Activated naive CD8-positive, alpha-beta T cell treated with anti-CD3 and anti-CD28 coated beads for 36 hours (primary cell): Measurements from ENCODE around the gene MBP. TPM values are rescaled to one million over a fixed set of nuclear protein-coding genes. Genes with fewer than 3 reads are reported as not detected.
A peak's percentile ranks its signal among the peaks of the same experiment; 100 is the strongest.

Experiments
- DNase-seq: peaks from one replicate; pipeline ENCODE4 v3.0.0; 2021
- H3K27ac Mint-ChIP-seq: one replicate; pipeline ENCODE4 v1.8.0; 2022; ENCODE audit warnings: mild to moderate bottlenecking, moderate library complexity, mixed read lengths
- H3K27me3 Mint-ChIP-seq: one replicate; pipeline ENCODE4 v1.8.0; 2022; ENCODE audit warnings: mild to moderate bottlenecking, mixed read lengths
- H3K36me3 Mint-ChIP-seq: one replicate; pipeline ENCODE4 v1.8.0; 2021; ENCODE audit warnings: mild to moderate bottlenecking, mixed read lengths
- H3K4me1 Mint-ChIP-seq: one replicate; pipeline ENCODE4 v1.8.0; 2021; ENCODE audit warnings: mixed read lengths
- H3K4me3 Mint-ChIP-seq: one replicate; pipeline ENCODE4 v1.8.0; 2022; ENCODE audit warnings: mild to moderate bottlenecking, moderate library complexity, mixed read lengths
- H3K9me3 Mint-ChIP-seq: one replicate; pipeline ENCODE4 v1.8.0; 2022; ENCODE audit warnings: mixed read lengths
- total RNA-seq, 2 experiments: library from RNA; stranded (reverse); gene quantifications; one replicate each; pipeline ENCODE4 v1.2.3, GENCODE V29; 2021

MBP gene
- total RNA-seq, 2 experiments from 2014 or later: 41.2 to 45.9 TPM

DNA sequence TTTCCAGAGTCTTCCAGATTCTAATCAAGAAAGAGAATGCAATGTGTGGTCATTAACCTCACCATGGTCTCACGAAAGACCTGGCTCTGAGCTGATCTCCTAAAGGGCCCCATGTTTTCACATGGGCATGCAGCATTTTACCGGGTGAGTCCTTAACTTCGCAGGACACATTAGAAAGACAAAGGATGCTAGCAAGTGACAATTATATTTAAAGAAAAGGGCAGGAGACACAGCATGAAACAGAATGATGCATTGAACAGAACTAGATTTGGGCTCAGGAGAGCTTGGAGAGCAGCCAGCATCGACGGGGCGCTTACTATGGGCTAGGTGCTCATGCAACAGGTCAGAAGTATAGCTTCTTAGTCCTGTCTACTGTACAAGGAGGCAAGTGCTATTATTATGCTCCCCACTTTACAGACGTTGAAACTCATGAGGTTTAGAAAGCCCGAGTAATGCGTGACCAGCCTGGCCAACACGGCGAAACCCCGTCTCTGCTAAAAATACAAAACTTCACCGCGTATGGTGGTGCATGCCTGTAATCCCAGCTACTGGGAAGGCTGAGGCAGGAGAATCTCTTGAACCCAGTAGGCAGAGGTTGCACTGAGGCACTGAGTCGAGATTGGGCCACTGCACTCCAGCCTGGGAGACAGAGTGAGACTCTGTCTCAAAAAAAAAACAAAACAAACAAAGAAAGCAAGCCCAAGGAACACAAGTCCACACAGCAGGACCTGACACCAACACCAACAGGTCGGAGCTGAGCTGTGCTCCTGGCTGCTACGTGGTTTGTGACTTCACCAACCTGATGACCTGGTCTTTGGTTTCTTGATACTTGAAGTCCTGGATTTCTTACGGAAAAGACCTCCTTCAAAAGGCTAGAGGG, 16.1 kb downstream of the MBP start:
- H3K4me1 Mint-ChIP-seq: peaks cover 53% of the 10 kb centered on the region
- no peak overlapping the region for H3K4me3 Mint-ChIP-seq
- DNase-seq: no peak
- H3K36me3 Mint-ChIP-seq: peaks cover 56% of the 10 kb centered on the region
- H3K27me3 Mint-ChIP-seq: no peaks in the 10 kb centered on the region
- H3K27ac Mint-ChIP-seq: no peak overlapping the region
- peaks cover 6% of the 10 kb centered on the region for H3K9me3 Mint-ChIP-seq

DNA sequence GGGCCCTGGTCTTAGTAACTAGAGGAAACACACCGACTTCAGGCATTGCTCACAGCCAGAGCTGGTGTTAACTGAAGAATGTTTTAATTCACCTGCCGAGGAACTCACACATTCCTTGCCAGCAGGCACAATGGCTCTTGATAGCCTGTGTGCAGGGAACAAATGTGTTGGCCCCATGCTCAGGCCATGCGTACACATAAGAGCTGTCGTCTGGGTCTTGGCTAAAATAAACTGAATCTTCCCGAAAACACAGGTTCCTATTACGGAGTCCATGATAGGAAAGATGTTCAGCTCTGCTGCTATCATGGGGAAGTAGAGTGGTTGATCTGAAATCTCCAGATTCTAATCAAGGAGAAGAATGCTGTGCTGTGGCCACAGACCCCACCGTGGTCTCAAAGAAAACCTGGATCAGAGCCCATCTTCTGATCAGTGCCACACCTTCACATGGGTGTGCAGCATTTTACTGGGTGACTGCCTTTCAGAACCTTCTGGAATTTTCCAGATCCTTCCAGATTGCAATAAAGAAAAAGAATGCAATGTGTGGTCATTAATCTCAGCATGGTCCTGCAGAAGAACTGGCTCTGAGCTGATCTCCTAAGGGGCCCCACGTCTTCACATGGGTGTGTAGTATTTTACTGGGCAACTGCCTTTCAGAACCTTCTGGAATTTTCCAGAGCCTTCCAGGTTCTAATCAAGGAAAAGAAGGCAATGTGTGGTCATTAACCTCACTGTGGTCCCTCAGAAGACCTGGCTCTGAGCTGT, 17.2 kb downstream of the MBP start:
- Mint-ChIP-seq H3K36me3 (peaks cover 60% of the 10 kb centered on the region), H3K4me3 (no peak overlapping the region), H3K27me3 (no peaks in the 10 kb centered on the region), H3K9me3 (peaks cover 6% of the 10 kb centered on the region), H3K27ac (peak overlapping the region; percentile 62), H3K4me1 (peaks cover 52% of the 10 kb centered on the region)
- DNase-seq: no peak

DNA sequence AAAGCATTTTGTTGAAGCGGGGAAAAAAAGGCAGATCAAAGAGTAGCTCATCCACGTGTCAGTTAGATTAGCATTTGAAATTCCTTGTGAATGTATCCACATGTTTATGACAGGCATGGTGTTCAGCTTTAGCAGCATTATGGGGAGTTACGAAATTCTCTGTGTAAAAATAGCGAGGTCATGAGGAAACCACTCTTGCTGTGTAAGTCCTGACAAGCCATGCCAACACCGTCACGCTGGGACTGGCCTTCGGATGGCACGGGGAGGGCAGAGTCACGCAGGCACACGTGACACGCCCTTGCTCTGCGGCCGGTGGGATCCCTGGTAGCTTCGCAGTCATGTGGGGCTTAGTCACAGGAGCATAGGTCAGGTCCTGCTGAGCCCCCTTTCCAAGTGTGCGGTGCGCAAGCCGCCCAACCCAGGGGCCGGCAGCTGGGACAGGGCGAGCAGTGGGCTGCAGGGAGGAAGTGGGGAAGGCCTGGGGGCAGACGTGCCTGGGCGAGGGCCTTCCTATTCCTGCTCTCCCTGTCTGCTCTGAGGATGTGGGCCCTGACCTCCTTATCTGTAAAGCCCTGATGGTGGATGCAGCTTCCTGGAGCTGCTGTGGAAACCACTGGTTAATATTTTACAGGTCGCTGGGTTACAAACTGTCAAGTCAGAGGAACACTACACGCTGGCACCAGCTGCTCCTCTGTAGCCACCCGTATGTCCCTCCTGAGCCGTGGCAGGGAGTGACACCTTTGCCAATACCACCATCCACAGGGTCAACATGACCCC, 18.0 kb downstream of the MBP start:
- Mint-ChIP-seq H3K27me3 (no peaks in the 10 kb centered on the region), H3K36me3 (peaks cover 64% of the 10 kb centered on the region), H3K4me1 (peaks cover 57% of the 10 kb centered on the region), H3K27ac (peak overlapping the region; percentile 62), H3K4me3 (no peak overlapping the region), H3K9me3 (peaks cover 6% of the 10 kb centered on the region)
- DNase-seq: no peak

DNA sequence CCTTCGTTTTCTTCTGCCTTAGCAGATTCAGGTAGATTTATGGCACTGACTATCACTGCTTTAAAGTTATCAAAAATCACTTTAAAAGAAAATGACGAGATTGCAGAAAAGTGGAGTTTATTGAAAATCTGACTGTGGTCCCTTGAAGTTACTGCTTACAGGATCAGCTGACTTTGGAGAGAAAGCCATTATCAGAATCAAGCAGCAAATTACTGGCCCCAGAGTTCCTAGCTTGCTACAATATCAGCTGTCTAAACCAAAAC, 18.5 kb downstream of the MBP start:
- DNase-seq: no peak
- Mint-ChIP-seq H3K36me3 (peaks cover 64% of the 10 kb centered on the region), H3K4me3 (no peak overlapping the region), H3K9me3 (peaks cover 6% of the 10 kb centered on the region), H3K27me3 (no peaks in the 10 kb centered on the region), H3K4me1 (peaks cover 62% of the 10 kb centered on the region), H3K27ac (peak overlapping the region; percentile 42)

DNA sequence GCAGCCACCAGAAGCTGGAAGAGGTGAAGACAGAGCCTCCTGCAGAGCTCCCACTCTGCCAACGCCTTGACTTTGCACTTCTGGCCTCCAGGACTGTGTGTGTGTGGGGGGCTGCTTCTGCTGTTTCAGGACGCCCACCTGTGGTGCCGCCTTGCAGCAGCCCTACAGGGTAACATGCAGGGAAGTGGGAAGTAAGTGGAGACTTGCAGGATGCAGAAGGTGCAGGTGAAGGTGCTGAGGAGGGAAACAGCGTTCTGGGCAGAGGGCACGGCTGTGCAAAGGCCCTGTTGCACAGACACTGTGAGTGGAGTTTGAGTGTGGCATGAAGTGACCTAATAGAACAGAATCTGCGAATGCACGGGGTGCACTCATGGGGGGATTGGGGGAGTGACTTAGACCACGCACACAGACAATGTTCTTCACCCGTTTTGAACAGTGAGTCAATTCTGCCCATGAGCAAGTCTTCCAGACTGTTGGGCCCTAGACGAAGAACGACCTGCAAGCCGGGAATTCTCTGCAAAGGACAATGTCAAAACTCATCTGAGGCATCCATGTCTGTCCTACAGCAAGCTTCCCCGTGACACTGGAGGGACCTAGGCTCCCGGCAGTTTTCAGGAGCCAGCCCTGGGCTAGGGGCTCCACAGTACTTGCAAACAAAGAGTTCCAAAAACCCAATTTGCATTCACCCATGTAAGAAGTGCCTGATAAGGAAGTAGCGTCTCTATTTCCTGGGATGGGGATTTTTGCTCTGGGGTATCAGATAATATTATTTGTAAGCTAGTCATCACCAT, 19.0 kb downstream of the MBP start:
- Mint-ChIP-seq H3K27me3 (no peaks in the 10 kb centered on the region), H3K4me3 (no peak overlapping the region), H3K36me3 (peaks cover 63% of the 10 kb centered on the region), H3K9me3 (peaks cover 6% of the 10 kb centered on the region), H3K27ac (peak overlapping the region; percentile 32), H3K4me1 (peaks cover 63% of the 10 kb centered on the region)
- no peak for DNase-seq

DNA sequence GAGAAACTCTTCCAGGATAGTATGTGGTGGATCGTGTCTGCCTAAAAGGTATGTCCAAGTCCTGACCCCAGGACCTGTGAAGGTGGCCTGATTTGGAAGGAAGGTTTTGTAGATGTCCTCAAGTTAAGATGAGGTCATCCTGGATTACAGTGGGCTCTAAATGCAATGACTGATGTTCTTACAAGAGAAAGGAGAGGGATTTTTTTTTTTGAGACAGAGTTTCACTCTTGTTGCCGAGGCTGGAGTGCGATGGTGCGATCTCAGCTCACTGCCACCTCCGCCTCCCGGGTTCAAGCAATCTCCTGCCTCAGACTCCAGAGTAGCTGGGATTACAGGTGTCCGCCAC, 19.9 kb downstream of the MBP start:
- DNase-seq: no peak
- Mint-ChIP-seq H3K27ac (no peak overlapping the region), H3K4me3 (no peak overlapping the region), H3K27me3 (no peaks in the 10 kb centered on the region), H3K4me1 (peaks cover 71% of the 10 kb centered on the region), H3K9me3 (peaks cover 6% of the 10 kb centered on the region), H3K36me3 (peaks cover 68% of the 10 kb centered on the region)

DNA sequence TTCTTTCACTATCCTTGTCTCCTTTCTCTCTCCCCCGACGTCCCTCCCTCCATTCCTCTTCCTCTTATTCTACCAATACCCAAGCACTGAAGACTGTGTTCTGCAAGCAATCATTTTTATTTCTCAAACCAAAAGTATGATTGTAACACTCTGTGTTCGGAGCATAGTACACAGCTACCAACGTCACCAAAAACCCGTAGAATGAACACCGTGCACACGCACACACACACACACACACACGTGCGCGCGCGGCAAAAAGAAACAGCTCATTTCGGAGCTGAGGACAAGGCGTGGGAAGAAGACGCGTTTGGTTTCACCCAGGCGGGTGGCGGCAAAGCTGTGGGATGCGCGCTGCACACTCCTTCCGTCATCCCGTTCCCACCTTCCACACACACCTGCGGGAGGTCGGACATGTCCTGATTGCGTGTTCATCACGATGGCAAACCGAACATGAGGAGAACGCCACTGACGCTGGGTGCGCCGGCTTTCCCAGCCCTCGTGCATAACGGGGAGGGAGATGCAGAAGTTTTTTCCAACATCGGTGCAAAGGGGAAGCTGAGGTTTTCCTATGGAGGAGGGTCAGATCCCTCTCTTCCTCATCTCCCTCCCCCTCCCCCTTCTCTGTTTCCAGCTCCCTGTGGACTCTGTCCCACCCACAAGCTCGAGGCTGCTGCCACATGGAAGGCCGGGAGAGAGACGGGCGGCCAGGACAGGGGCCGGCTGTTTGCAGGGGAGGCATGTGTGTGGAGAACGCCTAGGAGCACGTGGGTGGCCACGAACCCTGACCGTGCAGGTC, 20.4 kb downstream of the MBP start:
- peaks cover 73% of the 10 kb centered on the region for H3K4me1 Mint-ChIP-seq
- H3K27ac Mint-ChIP-seq: no peak overlapping the region
- peaks cover 9% of the 10 kb centered on the region for H3K9me3 Mint-ChIP-seq
- H3K4me3 Mint-ChIP-seq: peak overlapping the region; percentile 5
- DNase-seq: no peak
- H3K36me3 Mint-ChIP-seq: peaks cover 68% of the 10 kb centered on the region
- H3K27me3 Mint-ChIP-seq: no peaks in the 10 kb centered on the region

DNA sequence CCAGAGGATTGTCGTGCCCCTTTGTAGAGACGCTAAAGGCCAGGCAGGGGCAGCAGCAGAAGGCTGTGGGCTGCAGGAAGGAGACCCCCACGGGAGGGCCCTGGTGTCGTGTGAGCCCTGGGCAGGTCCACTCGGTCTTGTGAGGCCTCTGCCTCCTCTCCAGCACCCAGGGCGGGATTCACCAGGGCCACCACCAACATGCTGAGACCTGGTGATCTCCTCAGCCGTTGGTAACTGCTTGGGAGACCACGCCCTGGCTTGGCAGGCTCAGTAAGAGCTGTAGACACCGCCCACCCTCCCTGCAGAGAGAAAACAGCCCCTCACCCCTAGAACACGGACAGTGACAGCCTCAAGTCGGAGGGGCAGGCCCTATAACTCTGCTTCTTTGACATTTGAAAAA, 21.1 kb downstream of the MBP start:
- Mint-ChIP-seq H3K9me3 (peaks cover 14% of the 10 kb centered on the region), H3K4me1 (peaks cover 77% of the 10 kb centered on the region), H3K27me3 (no peaks in the 10 kb centered on the region), H3K27ac (no peak overlapping the region), H3K36me3 (peaks cover 68% of the 10 kb centered on the region), H3K4me3 (no peak overlapping the region)
- DNase-seq: no peak

DNA sequence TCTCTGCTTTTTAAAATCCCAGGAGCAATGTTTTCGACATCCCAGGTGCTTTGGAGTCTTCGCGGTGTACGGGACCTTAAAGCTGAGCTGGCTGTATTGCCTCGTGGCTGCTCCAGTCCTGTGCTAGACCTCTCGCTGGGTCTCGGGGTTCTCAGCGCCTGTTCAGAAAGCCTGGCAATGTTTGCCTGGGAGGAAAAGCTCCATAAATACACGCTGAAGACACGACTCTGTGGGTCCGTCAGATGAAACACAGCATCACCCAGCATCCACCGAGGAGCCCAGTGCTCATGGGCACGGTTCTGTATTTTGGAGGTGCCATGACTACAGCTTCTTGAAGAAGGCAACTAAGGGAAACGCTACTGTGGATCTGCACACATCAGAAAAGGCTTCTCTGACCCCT, 21.6 kb downstream of the MBP start:
- H3K4me3 Mint-ChIP-seq: no peak overlapping the region
- H3K36me3 Mint-ChIP-seq: peaks cover 69% of the 10 kb centered on the region
- H3K27me3 Mint-ChIP-seq: no peaks in the 10 kb centered on the region
- H3K9me3 Mint-ChIP-seq: peaks cover 16% of the 10 kb centered on the region
- H3K27ac Mint-ChIP-seq: no peak overlapping the region
- peaks cover 79% of the 10 kb centered on the region for H3K4me1 Mint-ChIP-seq
- DNase-seq: no peak

DNA sequence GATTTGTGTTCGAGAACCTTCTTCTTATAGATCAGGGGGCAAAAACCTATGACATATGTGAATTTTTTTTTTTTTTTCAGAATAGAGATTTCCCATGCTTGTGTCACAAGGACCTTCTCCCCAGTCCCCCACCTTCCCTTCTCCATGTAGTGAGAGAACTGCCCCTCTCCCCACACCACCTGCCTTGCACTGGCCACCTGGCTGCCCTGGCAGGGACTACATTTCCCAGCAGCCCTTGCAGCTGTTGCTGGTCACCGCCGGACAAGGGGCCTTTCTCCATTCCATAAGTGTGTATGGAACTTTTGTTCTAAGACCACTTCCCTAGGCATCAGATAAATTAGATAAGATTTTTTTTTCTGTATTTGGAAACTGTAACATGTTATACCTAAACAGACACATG, 22.2 kb downstream of the MBP start:
- DNase-seq: no peak
- peaks cover 84% of the 10 kb centered on the region for H3K4me1 Mint-ChIP-seq
- peaks cover 69% of the 10 kb centered on the region for H3K36me3 Mint-ChIP-seq
- no peak overlapping the region for H3K27ac Mint-ChIP-seq
- peaks cover 21% of the 10 kb centered on the region for H3K9me3 Mint-ChIP-seq
- H3K4me3 Mint-ChIP-seq: no peak overlapping the region
- H3K27me3 Mint-ChIP-seq: no peaks in the 10 kb centered on the region

DNA sequence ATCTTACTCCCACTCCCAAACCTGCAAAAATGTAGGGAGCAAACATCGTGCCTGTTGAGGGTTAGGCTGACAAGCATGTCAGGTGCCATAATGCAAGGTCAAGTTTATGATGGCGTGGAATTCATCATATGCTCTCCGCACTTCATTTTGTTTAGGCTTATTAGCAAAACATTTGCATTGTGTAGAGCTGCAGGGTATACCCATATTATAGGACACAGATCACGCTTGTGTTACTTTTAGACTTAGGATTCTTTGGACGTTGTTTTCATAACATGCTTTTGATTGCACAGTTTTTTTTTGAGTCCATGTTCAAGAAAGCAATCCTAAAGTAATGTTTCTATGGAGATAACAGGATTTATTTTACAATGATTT, 22.9 kb downstream of the MBP start:
- Mint-ChIP-seq H3K27me3 (no peaks in the 10 kb centered on the region), H3K27ac (no peak overlapping the region), H3K4me1 (peaks cover 84% of the 10 kb centered on the region), H3K9me3 (peaks cover 24% of the 10 kb centered on the region), H3K4me3 (no peak overlapping the region), H3K36me3 (peaks cover 71% of the 10 kb centered on the region)
- DNase-seq: no peak

DNA sequence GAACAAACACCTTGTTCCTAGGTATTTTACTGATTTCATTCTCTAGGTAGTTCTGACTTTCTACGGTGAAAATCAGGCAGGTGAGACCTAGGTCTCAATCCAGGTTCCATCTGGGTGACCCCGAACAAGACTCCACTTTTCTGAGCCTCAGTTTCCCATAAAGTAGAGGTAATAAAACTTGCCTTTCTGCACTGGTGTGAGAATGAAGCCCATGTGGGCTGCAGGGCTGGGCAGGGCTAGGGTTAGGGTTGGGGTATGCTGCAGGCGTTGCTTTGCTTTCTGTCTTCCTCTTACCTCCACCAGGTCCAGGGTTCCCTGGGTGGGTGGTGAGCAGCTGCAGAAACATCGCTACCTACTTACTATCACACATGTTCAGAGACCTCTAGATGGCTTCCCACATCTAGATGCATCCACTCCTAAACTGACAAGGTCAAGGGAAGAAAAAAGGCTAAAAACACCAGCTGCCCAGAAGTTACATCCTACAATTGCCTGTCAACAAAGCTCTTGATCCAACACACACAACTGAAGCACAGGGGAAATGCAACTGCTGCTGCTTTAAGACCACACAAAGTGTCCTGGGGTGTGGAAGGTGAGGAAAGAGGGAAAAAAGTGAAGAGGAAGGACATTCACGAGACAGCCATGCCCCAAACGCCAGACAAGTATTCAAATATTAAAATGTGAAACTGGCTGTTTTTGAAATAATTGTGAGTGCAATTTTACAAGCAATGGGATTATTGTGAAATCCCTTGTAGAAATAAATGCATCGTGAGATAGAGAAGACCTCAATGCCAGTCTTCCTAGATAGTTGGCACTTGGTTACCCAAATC, 23.5 kb downstream of the MBP start:
- H3K27ac Mint-ChIP-seq: peak overlapping the region; percentile 1

DNA sequence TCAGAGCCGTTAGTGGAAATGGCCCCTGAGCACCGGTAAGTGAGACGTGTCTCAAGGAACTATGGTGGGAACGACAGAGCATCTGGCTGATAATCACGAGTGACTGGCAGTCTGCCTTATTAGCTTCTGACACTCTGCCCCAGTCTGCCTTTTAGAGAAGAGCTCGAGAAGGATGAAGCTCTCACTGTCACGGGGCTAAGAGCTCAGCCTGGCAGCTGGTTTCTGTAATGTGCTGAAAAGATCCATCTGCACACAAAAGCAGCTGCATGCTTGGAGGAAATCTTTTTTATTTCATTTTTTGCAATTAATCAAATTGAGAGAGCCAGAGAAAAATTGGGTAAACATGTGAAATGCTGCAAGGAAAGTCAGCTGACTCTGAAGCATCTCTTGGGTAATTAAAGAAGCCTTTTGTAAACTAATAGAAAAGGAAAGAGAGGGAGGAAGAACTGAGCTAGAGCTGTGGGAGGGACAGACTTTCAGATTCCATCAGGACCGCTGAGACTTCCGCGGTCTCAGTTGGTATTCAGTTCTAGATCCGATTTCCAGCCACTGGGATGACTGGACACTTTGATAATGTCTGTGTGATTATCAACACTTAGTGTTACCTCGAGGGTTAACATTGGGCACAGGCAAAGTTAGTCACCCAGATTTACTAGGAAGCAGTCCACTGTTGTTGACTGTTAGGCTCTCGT, 24.4 kb downstream of the MBP start:
- peaks cover 31% of the 10 kb centered on the region for H3K9me3 Mint-ChIP-seq
- DNase-seq: no peak
- peaks cover 75% of the 10 kb centered on the region for H3K36me3 Mint-ChIP-seq
- H3K27ac Mint-ChIP-seq: peak overlapping the region; percentile 88
- peaks cover 84% of the 10 kb centered on the region for H3K4me1 Mint-ChIP-seq
- peak overlapping the region; percentile 3 for H3K4me3 Mint-ChIP-seq
- no peaks in the 10 kb centered on the region for H3K27me3 Mint-ChIP-seq

More for the DNA sequence above, 23.5 kb downstream of the MBP start:
- H3K36me3 Mint-ChIP-seq: peaks cover 71% of the 10 kb centered on the region
- no peak overlapping the region for H3K4me3 Mint-ChIP-seq
- peaks cover 83% of the 10 kb centered on the region for H3K4me1 Mint-ChIP-seq
- H3K27me3 Mint-ChIP-seq: no peaks in the 10 kb centered on the region
- peaks cover 27% of the 10 kb centered on the region for H3K9me3 Mint-ChIP-seq
- DNase-seq: no peak
